HK-2 (cell line): ENCODE results near the gene WFDC12.
"Not testable (repeated sequence)": the region's sequence is repeated elsewhere in the genome, so short reads cannot be mapped to it uniquely, and the experiment has no call there.

Source experiments
- DNase-seq: peaks from one replicate; pipeline ENCODE4 v3.0.0-alpha.2; 2018; ENCODE audit not compliant: unreplicated experiment

The WFDC12 gene, protein sequence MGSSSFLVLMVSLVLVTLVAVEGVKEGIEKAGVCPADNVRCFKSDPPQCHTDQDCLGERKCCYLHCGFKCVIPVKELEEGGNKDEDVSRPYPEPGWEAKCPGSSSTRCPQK

DNA sequence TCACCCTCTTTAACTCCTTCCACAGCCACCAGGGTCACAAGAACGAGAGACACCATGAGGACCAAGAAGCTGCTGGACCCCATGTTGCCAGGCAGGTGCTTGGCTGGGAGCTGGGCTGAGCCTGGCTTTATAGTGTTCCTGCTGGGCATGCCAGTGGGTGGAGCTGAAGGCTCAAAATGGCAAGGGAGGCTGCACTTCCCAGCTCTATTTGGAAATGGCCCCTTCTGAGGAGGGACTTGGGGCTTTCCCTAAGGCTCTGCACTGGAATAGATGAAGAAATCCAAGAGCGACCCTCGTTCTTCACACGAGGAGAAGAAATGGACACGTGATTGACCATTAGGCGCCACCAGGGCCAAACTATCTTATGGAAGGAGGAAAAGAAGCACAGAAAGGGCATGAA is at the start of gene WFDC12:
Gene WFDC12 (minus strand): TSS at position 101 of the 400 bp plus-strand sequence. CDS start 18 bp downstream, at position 83.
- no peak for DNase-seq

GRCh38 chr20:45173522-45173921 is 49.3 kb upstream of the WFDC12 start:
- DNase-seq: no peak

GRCh38 chr20:45164906-45165305 is 40.6 kb upstream of the WFDC12 start:
- no peak for DNase-seq

- no peak for DNase-seq
These were observed 39.0 kb upstream of the WFDC12 start for GRCh38 chr20:45163083-45163803.

GRCh38 chr20:45157962-45158361 is 33.7 kb upstream of the WFDC12 start:
- DNase-seq: no peak

GRCh38 chr20:45156713-45157112 is 32.4 kb upstream of the WFDC12 start:
- DNase-seq: no peak

DNA sequence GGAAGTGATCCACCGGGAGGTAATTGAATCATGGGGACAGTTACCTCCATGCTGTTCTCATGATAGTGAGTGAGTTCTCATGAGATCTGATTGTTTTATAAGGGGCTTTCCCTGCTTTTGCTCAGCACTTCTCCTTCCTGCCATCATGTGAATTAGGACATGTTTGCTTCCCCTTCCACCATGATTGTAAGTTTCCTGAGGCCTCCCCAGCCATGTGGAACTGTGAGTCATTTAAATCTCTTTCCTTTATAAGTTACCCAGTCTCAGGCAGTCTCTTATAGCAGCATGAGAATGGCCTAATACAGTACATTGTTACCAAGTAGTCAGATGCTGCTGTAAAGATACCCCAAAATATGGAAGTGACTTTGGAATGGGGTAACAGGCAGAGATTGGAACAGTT is 30.5 kb upstream of the WFDC12 start:
- not testable (repeated sequence) for DNase-seq

DNA sequence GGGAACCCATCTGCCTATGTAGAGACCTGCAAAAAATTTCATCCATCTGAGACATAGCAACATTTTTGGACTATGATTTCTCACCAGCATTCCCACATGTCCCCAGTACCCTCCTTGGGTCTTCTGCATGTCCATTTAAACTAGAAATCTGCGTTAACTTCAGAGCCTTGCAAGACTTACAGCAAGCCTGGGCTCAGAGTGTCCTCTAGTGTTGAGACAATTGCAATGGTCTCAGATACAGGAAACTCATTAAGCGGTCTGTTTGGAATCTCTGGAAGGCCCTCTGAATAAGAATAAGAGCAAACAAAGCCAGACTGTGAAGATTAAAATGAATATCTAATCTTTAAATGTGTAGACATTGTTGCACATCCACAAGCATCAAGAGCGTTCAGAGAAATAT is 29.9 kb upstream of the WFDC12 start:
- no peak for DNase-seq

- DNase-seq: no peak
These were observed 29.5 kb upstream of the WFDC12 start for GRCh38 chr20:45153752-45154151.

DNA sequence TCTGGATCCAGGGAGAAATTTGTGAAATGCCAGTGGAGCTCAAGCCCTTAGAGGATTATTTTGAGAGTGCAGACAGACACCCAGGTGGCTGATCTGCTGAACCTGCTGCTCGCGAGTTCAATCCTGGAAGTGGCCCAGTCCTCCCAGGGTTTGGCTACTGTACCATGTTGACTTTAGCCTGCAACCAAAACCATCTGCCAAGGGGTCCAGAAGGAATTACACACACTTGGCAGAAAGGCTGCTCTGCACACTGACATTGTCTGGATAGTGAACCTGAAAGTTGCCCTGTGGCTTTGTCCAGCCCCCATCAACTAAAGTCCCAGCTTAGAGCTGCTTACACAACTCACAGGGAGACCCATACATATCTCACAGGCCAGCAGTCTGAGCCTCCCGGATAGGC is 28.9 kb upstream of the WFDC12 start:
- no peak for DNase-seq

- DNase-seq: no peak
These were observed 28.1 kb upstream of the WFDC12 start for GRCh38 chr20:45152405-45152804.

- no peak for DNase-seq
These were observed 24.8 kb upstream of the WFDC12 start for GRCh38 chr20:45149062-45149461.

- no peak for DNase-seq
These were observed 16.6 kb upstream of the WFDC12 start for GRCh38 chr20:45140836-45141235.

DNA sequence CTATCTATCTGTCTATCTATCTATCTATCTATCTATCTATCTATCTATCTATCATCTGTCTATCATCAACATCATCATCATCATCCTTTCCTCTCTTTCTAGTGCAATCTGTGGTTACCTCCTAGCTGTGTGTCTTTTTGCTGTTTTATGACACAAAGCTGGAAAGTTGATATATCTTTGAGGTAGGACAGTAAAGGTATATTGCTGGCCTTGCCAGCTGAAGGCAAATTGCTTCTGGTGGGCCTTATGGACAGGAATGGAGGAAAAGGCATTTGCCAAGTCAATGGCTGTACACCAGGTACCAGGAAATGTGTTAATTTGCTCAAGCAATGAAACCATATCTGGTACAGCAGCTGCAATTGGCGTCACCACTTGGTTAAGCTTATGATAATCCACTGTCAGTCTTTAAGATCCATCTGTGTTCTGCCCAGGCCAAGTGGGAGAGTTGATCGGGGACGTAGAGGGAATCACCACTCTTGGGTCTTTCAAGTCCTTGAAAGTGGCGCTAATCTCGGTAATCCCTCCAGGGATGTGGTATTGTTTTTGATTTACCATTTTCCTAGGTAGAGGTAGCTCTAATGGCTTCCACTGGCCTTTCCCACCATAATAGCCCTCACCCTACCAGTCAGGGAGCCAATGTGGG is 15.6 kb upstream of the WFDC12 start:
- not testable (repeated sequence) for DNase-seq

GRCh38 chr20:45138561-45139300 is 14.5 kb upstream of the WFDC12 start:
- peak; percentile 65 for DNase-seq

DNA sequence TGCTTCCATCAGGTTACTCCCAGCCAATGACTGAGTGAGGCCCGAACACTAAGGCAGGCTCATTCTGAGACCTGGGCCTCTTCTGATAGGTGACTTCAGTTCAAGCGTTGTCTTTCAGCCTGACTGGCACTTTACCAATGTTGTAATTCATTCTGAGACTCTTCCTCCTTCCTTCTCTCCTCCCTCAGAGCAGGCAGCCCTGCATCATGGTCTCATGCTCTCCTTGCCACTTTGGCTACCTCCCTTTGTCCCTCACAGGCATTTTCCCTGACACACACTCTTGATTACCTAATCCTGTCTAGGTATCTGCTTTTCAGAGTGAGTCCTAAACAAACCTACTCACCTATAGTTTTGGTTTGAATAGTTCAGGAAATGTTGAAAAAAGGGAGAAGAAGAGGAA is 12.6 kb upstream of the WFDC12 start:
- DNase-seq: no peak

DNA sequence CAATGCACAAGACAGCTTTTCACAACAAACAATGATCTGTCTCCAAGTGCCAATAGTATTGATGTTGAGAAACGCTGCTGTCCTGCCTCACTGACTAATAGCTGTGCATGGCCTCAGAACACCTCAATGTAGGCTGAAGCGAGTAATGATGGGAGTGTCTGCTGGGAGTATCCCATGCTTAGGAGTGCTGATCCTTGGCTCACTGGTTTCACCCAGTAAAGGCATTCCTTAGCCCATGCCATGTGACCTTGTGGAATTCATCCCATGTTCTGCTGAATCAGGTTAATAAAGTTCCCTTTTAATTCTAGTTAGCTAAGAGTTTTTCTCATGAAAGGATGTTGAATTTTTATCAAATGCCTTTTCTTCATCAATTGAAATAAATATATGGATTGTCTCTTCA is 3.8 kb upstream of the WFDC12 start:
- no peak for DNase-seq

DNA sequence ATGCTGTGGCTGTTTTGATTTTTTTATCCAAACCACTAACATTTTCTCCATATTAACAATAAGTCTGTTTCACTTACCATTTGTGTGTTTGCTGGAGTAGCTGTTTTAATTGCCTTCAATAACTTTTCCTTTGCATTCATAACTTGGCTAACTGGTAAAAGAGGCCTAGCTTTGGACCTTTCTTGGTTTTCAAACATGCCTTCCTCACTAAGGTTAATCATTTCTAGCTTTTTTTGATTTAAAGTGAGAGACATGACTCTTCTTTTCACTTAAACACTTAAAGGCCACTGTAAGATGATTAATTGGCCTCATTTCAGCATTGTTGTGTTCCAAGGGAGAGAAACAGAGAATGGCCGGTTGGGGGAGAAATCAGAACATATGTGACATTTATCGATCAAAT is 2.9 kb downstream of the WFDC12 start:
- no peak for DNase-seq

GRCh38 chr20:45119556-45120266 is 4.6 kb downstream of the WFDC12 start:
- no peak for DNase-seq

- DNase-seq: no peak
These were observed 6.2 kb downstream of the WFDC12 start for GRCh38 chr20:45118028-45118427.

DNA sequence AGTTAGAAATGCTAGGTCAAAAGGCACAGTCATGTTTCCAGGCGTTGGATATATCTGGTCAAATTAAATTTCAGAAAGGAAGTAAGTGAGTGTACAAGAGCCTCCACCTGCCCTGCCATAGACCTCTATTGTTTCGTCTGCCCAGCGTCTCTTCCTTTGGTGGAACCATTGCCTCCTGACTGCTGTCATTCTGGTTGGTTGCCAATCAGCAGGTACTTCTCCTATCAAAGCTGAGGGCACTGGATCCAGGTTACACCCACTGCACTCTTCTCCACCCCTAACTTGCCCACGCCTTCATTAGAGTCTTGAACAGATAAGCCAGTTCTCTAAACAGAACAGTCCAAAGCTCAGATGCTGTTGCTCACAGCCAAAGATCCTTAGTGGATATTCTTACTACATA is 6.7 kb downstream of the WFDC12 start:
- DNase-seq: no peak

GRCh38 chr20:45115829-45116228 is 8.4 kb downstream of the WFDC12 start:
- DNase-seq: no peak
